ENCODE results near the gene SNRPN.

The SNRPN gene

GRCh38 chr15:24955531-24955921 lies 739 bp downstream of the SNRPN start:
- H3K4me3 ChIP-seq (replicated peaks; ENCODE audit: low read depth, low read length), result peak overlapping the region; percentile 80
- TF ChIP-seq CTCF (IDR thresholded peaks at IDR 0.05; ENCODE audit: low read depth, low read length, missing control alignments), result no peak
- DNase-seq (ENCODE audit: extremely low read depth, low read depth), result no peak

DNA sequence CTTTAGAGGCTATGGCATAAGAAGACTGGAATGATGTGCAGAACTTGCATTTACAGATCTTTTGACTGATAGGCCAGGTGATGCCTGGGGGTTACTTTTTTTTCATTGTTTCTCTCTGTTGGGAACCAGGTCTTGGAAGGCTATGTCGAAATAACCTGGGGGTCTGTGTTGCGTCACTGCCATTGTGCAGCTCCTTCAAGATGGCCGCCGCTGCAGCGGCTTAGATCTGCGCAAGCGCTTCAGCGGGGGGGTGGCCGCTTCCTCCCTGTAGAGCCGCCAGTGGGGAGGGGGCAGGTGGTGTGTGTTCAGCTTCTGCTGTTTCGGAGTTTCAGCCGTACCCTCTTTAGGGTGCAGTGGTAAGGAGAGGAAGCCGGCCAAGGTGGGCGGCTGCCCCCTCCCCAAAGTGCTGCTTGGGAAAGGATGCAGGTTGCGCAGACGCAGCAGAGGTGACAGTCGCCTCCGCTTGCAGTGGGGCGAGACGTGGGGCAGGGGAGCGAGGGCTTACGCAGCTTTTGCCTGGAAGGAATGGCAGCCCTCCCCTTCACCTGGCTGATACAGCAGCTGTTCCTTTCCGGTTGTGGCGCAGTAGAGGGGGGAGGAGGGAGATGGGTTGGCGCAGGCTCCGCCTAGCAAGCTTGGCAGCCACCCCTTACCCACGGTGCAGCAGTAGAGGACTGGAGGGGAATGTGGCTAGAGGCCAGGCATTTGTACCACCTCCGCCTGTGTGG lies 1.5 kb downstream of the SNRPN start:
- TF ChIP-seq CTCF (IDR thresholded peaks at IDR 0.05; ENCODE audit: low read depth, low read length, missing control alignments), result no peak
- peak; percentile 10 for DNase-seq (ENCODE audit: extremely low read depth, low read depth)
- peak overlapping the region; percentile 80 for H3K4me3 ChIP-seq (replicated peaks; ENCODE audit: low read depth, low read length)

DNA sequence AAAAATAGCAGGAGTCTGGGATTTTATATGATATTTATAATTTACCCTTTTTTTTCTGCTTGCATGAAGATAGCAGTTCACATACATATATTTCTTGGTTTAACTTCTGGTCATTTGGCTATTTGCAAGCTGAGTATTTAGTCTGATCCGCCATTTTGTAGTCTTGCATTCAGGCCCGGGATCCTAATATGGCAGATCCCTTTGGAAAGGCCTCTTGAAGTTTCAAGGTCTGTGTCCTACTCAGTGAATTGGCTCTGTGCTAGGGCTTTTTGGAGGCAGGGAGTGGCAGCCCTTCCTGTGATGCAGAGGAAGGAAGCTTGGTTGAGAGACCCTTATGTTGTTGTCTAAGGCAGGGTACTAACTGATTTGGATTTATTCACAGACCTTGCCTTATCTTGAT lies 2.9 kb downstream of the SNRPN start:
- H3K4me3 ChIP-seq (replicated peaks; ENCODE audit: low read depth, low read length), result no peak overlapping the region
- TF ChIP-seq CTCF (IDR thresholded peaks at IDR 0.05; ENCODE audit: low read depth, low read length, missing control alignments), result no peak
- DNase-seq (ENCODE audit: extremely low read depth, low read depth), result no peak

GRCh38 chr15:24961967-24962366 lies 7.2 kb downstream of the SNRPN start:
- DNase-seq (ENCODE audit: extremely low read depth, low read depth), result no peak
- no peak for TF ChIP-seq CTCF (IDR thresholded peaks at IDR 0.05; ENCODE audit: low read depth, low read length, missing control alignments)

DNA sequence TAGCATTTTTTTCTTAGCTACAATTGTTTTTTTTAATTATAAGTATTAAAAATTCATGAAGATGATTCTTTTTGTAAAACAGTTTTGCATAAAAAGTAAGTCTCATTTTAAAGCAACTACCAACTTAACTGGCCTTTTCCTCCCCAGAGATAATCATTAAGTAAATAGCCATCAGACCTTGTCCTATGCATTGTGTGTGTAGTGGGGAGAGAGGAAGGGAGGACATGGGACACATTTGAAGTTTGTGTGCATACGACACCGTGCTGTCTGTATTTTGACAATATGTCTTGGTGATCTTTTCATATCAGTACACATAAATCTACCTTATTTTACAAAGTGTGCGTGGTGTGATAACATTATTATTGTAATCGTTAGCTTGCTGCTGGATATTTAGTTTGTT lies 8.1 kb downstream of the SNRPN start:
- DNase-seq (ENCODE audit: extremely low read depth, low read depth), result no peak
- no peak overlapping the region for H3K4me3 ChIP-seq (replicated peaks; ENCODE audit: low read depth, low read length)
- no peak for TF ChIP-seq CTCF (IDR thresholded peaks at IDR 0.05; ENCODE audit: low read depth, low read length, missing control alignments)

More at GRCh38 chr15:24961967-24962366, 7.2 kb downstream of the SNRPN start:
- H3K4me3 ChIP-seq (replicated peaks; ENCODE audit: low read depth, low read length), result no peak overlapping the region

DNA sequence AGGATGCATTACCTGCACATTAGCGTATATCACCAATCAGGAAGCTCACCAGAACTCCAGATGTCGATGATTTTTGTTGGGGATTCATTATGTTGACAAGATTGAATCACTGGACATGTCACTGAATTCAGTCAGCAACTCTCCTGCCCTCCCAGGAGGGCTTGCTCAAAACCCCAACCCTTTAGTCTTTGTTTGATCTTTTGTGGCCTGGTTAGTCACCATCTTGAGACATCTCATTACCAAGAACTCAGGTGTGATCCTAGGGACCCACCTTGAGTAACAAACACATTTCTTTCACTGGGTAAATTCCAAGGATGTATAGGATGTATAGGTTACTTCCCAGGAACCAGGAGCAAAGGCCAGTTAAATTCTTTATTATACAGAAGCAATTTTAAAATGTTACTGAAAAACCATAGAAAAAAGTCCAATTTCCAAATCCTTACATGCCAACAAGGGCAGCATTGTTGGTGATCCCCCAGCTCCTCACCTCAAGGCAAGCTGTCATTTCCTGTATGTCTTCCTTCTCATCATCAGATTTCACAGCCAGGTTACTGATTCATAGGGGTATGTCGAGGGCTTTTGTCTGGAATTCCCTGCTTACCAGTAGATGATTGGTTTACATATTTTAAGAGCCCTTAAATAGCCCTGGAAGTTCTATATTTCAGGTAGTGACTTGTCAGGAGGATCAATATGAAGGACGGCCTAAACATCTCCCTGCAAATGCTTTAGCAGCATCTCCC lies 11.7 kb downstream of the SNRPN start:
- no peak overlapping the region for H3K4me3 ChIP-seq (replicated peaks; ENCODE audit: low read depth, low read length)
- TF ChIP-seq CTCF (IDR thresholded peaks at IDR 0.05; ENCODE audit: low read depth, low read length, missing control alignments), result no peak
- no peak for DNase-seq (ENCODE audit: extremely low read depth, low read depth)

Measured in HFF-Myc (cell line).